ENCODE results near the gene ARFGAP2. TPM values are rescaled to one million over a fixed set of nuclear protein-coding genes. Genes with fewer than 3 reads are reported as not detected.
"Not testable (repeated sequence)": the region's sequence is repeated elsewhere in the genome, so short reads cannot be mapped to it uniquely, and the experiment has no call there.

ARFGAP2 gene
- total RNA-seq, 1 donor: 182 TPM

DNA sequence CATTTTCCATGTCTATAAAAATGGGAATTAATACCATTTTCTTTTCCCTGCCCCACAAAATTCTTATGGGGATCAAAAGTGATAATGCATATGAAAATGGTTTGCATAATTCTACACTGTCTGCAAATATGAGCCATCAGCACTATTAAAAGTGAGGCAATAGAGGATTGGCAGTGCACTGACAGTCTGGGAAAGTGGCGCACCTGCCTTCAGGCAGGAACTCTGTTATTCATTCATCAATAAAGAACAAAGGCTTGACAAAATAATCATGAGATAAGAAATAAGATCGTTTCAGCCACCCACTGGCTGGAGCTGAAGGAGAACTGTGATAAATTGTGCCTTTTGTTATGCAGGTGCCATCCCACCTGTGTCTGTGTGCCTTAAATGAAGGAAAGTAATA is 49.5 kb downstream of the ARFGAP2 start:
- no peak overlapping the region for H3K4me3 ChIP-seq (ENCODE audit: low read length)
- H3K9me3 ChIP-seq (ENCODE audit: low read depth, low read length): no peaks in the 10 kb centered on the region
- no peaks in the 10 kb centered on the region for H3K4me1 ChIP-seq (ENCODE audit: insufficient read depth, low read length)
- no peaks in the 10 kb centered on the region for H3K27me3 ChIP-seq (ENCODE audit: insufficient read depth, low read length)

DNA sequence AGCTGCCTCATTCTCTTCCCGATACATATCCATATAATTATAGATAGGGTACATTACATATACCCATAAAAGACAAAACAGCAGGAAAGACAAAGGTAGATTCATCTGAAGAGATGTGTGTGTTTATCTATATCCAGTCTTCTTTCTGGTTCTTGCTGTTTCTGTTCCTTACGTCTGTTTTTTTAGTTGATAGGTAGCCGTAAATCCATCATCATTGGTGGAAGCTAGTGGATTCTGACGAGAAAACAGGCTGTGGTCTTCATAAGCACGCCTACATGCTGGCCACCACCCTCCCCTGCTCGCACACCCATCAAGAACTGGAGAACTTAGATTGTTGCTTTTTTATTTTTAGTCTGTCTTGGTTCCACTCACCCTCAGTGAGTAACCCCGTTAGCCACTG is 51.6 kb downstream of the ARFGAP2 start:
- H3K27me3 ChIP-seq (ENCODE audit: insufficient read depth, low read length): no peaks in the 10 kb centered on the region
- no peaks in the 10 kb centered on the region for H3K9me3 ChIP-seq (ENCODE audit: low read depth, low read length)
- H3K4me1 ChIP-seq (ENCODE audit: insufficient read depth, low read length): no peaks in the 10 kb centered on the region
- no peak overlapping the region for H3K4me3 ChIP-seq (ENCODE audit: low read length)

DNA sequence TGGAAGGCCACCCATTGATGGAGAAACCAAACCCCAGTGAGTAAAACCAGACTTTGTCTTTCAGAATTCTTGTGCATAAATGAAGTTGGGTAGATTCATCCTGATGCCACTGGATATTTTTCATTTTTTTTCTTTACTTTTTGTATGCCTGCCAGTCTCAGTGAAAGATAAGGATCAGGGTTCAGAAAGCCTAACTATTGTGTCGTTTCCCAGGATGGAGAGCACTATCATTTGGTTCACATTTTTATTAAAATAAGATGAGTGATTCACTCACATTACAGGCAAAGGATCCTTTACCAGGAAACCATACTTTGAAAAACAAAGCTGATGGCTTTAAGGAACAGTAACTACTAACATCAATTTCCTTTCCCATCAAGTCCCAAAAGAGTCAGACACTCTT is 52.0 kb downstream of the ARFGAP2 start:
- H3K4me1 ChIP-seq (ENCODE audit: insufficient read depth, low read length): no peaks in the 10 kb centered on the region
- no peak overlapping the region for H3K4me3 ChIP-seq (ENCODE audit: low read length)
- no peaks in the 10 kb centered on the region for H3K9me3 ChIP-seq (ENCODE audit: low read depth, low read length)
- H3K27me3 ChIP-seq (ENCODE audit: insufficient read depth, low read length): no peaks in the 10 kb centered on the region

DNA sequence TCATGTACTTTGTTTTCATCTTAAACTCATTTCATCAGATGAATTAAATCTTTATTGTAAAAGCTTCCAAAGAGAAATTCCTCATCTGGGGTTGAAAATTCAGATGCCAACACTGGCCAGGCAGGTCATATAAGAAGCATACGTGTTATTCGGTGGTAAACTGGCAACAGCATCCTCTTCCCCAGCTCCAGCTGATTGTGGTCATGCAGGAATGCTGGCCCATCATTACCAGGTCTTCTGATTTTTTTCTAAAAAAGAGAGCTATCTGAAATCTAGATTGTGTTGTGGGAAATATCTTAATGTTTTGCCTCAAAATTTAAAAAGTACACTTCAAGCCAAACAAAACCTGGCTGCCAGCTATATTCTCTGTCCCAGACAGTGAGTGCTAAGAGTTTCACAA is 53.6 kb downstream of the ARFGAP2 start:
- Histone ChIP-seq H3K4me3 (ENCODE audit: low read length) (no peak overlapping the region), H3K9me3 (ENCODE audit: low read depth, low read length) (no peaks in the 10 kb centered on the region), H3K4me1 (ENCODE audit: insufficient read depth, low read length) (no peaks in the 10 kb centered on the region), H3K27me3 (ENCODE audit: insufficient read depth, low read length) (no peaks in the 10 kb centered on the region)

GRCh38 chr11:47121731-47122130 is 54.9 kb downstream of the ARFGAP2 start:
- Histone ChIP-seq H3K27me3 (ENCODE audit: insufficient read depth, low read length) (no peaks in the 10 kb centered on the region), H3K4me3 (ENCODE audit: low read length) (no peak overlapping the region), H3K4me1 (ENCODE audit: insufficient read depth, low read length) (no peaks in the 10 kb centered on the region), H3K9me3 (ENCODE audit: low read depth, low read length) (no peaks in the 10 kb centered on the region)

DNA sequence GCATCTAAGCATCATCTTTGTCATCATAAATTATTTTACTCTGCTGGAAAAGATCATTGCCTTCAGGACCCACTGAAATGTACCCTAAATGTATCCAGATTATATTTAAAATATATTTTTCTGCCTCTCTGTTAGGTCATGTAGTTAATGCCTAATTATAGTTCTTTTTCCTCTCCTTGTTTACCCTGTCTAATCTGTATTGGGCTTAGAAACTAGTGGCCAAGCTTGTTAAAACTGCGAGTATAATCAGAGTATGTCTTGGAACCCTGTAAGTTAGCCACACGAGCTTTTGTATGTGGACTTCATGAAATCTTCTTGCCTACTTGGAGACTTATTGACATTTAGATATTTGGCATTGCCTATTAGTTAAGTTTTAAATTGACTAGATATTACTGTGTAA is 55.6 kb downstream of the ARFGAP2 start:
- Histone ChIP-seq H3K27me3 (ENCODE audit: insufficient read depth, low read length) (no peaks in the 10 kb centered on the region), H3K9me3 (ENCODE audit: low read depth, low read length) (no peaks in the 10 kb centered on the region), H3K4me1 (ENCODE audit: insufficient read depth, low read length) (no peaks in the 10 kb centered on the region), H3K4me3 (ENCODE audit: low read length) (no peak overlapping the region)

DNA sequence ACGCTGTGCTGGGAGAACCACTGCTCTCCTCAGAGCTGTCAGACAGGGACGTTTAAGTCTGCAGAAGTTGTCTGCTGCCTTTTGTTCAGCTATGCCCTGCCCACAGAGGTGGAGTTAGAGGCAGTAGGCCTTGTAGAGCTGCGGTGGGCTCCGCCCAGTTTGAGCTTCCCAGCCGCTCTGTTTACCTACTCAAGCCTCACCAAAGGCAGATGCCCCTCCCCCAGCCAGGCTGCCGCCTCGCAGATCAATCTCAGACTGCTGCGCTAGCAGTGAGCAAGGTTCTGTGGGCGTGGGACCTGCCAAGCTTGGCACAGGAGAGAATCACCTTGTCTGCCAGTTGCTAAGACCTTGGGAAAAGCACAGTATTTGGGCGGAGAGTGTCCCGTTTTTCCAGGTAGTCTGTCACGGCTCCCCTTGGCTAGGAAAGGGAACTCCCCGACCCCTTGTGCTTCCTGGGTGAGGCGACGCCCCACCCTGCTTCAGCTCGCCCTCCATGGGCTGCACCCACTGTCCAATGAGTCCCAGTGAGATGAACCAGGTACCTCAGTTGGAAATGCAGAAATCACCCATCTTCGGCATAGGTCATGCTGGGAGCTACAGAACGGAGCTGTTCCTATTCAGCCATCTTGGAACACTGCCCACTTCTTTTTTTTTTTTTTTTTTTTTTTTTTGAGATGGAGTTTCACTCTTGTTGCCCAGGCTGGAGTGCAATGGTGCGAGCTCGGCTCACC is 57.6 kb downstream of the ARFGAP2 start:
- H3K9me3 ChIP-seq (ENCODE audit: low read depth, low read length); H3K4me1 ChIP-seq (ENCODE audit: insufficient read depth, low read length); H3K4me3 ChIP-seq (ENCODE audit: low read length); H3K27me3 ChIP-seq (ENCODE audit: insufficient read depth, low read length): not testable (repeated sequence)

Other genes starting within 250 kb of the ARFGAP2 start
- 5.8 TPM for gene CSTPP1, start 240.1 kb downstream of the ARFGAP2 start, total RNA-seq
- not detected for gene PACSIN3, start 9.6 kb upstream of the ARFGAP2 start, total RNA-seq
- 21.8 TPM for gene DDB2, start 38.1 kb upstream of the ARFGAP2 start, total RNA-seq
- 9.2 TPM for gene ACP2, start 71.9 kb upstream of the ARFGAP2 start, total RNA-seq
- 1.4 TPM for gene NR1H3, start 81.1 kb upstream of the ARFGAP2 start, total RNA-seq
- 87.8 TPM for gene MADD, start 93.3 kb upstream of the ARFGAP2 start, total RNA-seq
- gene MYBPC3, start 175.8 kb upstream of the ARFGAP2 start, total RNA-seq: 0.21 TPM
- gene SPI1, start 201.7 kb upstream of the ARFGAP2 start, total RNA-seq: 202 TPM
- gene SLC39A13, start 231.7 kb upstream of the ARFGAP2 start, total RNA-seq: 13.4 TPM
- 48.7 TPM for gene PSMC3, start 249.6 kb upstream of the ARFGAP2 start, total RNA-seq

All from mononuclear cell (primary cell).